Stimulated activated CD8-positive, alpha-beta memory T cell treated with anti-CD3 and anti-CD28 coated beads, Interleukin-15, amount 100 ng/mL, for 48 hours (primary cell): ENCODE data around the gene MRPL40.

Experiments
- DNase-seq, 2 donors: peaks; one replicate each; pipeline ENCODE4 v3.0.0-alpha.2; 2020; ENCODE audit warnings: low read depth in 2 of 2

The MRPL40 gene

GRCh38 chr22:19482297-19482696 is 50.0 kb downstream of the MRPL40 start:
- no peak for DNase-seq

GRCh38 chr22:19483481-19484244 is 51.3 kb downstream of the MRPL40 start:
- DNase-seq: no peak
